Neural cell (in vitro differentiated cells): ENCODE results near the gene SLC43A1. TPM values are rescaled to one million over a fixed set of nuclear protein-coding genes. Genes with fewer than 3 reads are reported as not detected.

Experiments used
- H2AFZ ChIP-seq: fragments of 200-600, 300-800 bp; sonication (generic), shearing (Covaris generic); 2 replicates; pipeline ENCODE4 v1.6.0; 2014; ENCODE audit warnings: low read depth, mild to moderate bottlenecking, antibody characterized with exemption, low read length, moderate library complexity
- H3F3A ChIP-seq: fragments of 200-600 bp; shearing (Covaris generic); 2 replicates; pipeline ENCODE4 v1.6.1; 2016; ENCODE audit warnings: mild to moderate bottlenecking, moderate library complexity, mixed read lengths, antibody characterized with exemption, low read length; ENCODE audit not compliant: insufficient read depth, poor library complexity, severe bottlenecking
- H3K27ac ChIP-seq: fragments of 200-600, 300-800 bp; sonication (generic), shearing (Covaris generic); 2 replicates; pipeline ENCODE4 v1.5.1; 2014; ENCODE audit warnings: mild to moderate bottlenecking, low read length, moderate library complexity
- H3K27me3 ChIP-seq: fragments of 300-800, 200-600 bp; sonication (generic), shearing (Covaris generic); 2 replicates; pipeline ENCODE4 v1.6.0; 2014; ENCODE audit warnings: mild to moderate bottlenecking, low read depth, low read length, moderate library complexity; ENCODE audit not compliant: insufficient read depth
- H3K36me3 ChIP-seq: fragments of 300-800, 200-600 bp; sonication (generic), shearing (Covaris generic); 2 replicates; pipeline ENCODE4 v1.5.1; 2014; ENCODE audit warnings: mild to moderate bottlenecking, antibody characterized with exemption, low read length, moderate library complexity; ENCODE audit not compliant: insufficient read depth
- H3K4me2 ChIP-seq: fragments of 300-800, 200-600 bp; sonication (generic), shearing (Covaris generic); 2 replicates; pipeline ENCODE4 v1.6.0; 2014; ENCODE audit warnings: mild to moderate bottlenecking, low read length
- H3K4me3 ChIP-seq: fragments of 300-800, 200-600 bp; sonication (generic), shearing (Covaris generic); 2 replicates; pipeline ENCODE4 v1.5.1; 2014; ENCODE audit warnings: mild to moderate bottlenecking, low read length, moderate library complexity
- H3K79me2 ChIP-seq: fragments of 200-600 bp; shearing (Covaris generic); replicated peaks from 2 replicates; pipeline ENCODE4 v1.6.0; 2014; ENCODE audit warnings: mild to moderate bottlenecking, low read length, moderate library complexity; ENCODE audit not compliant: insufficient read depth
- H3K9ac ChIP-seq: fragments of 300-800, 200-600 bp; sonication (generic), shearing (Covaris generic); 2 replicates; pipeline ENCODE4 v1.6.1; 2016; ENCODE audit warnings: mild to moderate bottlenecking, low read length, mixed read lengths
- H3K9me2 ChIP-seq: fragments of 200-600 bp; shearing (Covaris generic); 2 replicates; pipeline ENCODE4 v1.6.1; 2016; ENCODE audit warnings: mild to moderate bottlenecking, low read length, mixed read lengths; ENCODE audit not compliant: insufficient read depth
- H3K9me3 ChIP-seq: fragments of 200-600, 300-800 bp; sonication (generic), shearing (Covaris generic); 2 replicates; pipeline ENCODE4 v1.6.1; 2016; ENCODE audit warnings: mild to moderate bottlenecking, mixed run types, low read length, moderate library complexity, mixed read lengths
- H4K20me1 ChIP-seq: fragments of 200-600 bp; shearing (Covaris generic); 2 replicates; pipeline ENCODE4 v1.6.1; 2016; ENCODE audit warnings: mild to moderate bottlenecking, mixed run types; ENCODE audit not compliant: insufficient read depth
- CTCF ChIP-seq: fragments of 450-650 bp; IDR thresholded peaks from 2 replicates; pipeline ENCODE4 v1.5.1; 2014; ENCODE audit warnings: antibody characterized with exemption, mild to moderate bottlenecking, moderate library complexity; ENCODE audit not compliant: poor library complexity, severe bottlenecking
- EP300 ChIP-seq: fragments of 450-650 bp; conservative IDR thresholded peaks from 2 replicates; pipeline ENCODE4 v1.6.1; 2014; ENCODE audit warnings: antibody characterized with exemption, mild to moderate bottlenecking, moderate library complexity; ENCODE audit not compliant: poor library complexity, severe bottlenecking
- EZH2 ChIP-seq: fragments of 200-600, 300-800 bp; shearing (Covaris generic), sonication (generic); IDR thresholded peaks from 2 replicates; pipeline ENCODE4 v1.6.1; 2014; ENCODE audit warnings: antibody characterized with exemption, low read length, borderline replicate concordance, mild to moderate bottlenecking; ENCODE audit not compliant: insufficient read depth, poor library complexity, severe bottlenecking
- MXI1 ChIP-seq: fragments of 450-650 bp; conservative IDR thresholded peaks from 2 replicates; pipeline ENCODE4 v1.6.1; 2014; ENCODE audit warnings: antibody characterized with exemption, mild to moderate bottlenecking; ENCODE audit not compliant: poor library complexity, severe bottlenecking
- POLR2AphosphoS5 ChIP-seq: IDR thresholded peaks from 2 replicates; pipeline ENCODE4 v1.6.1; 2012
- RAD21 ChIP-seq: fragments of 450-650 bp; conservative IDR thresholded peaks from 2 replicates; pipeline ENCODE4 v1.6.1; 2014; ENCODE audit warnings: antibody characterized with exemption, mild to moderate bottlenecking, moderate library complexity
- REST ChIP-seq: IDR thresholded peaks from 2 replicates; pipeline ENCODE4 v1.6.1; 2012; ENCODE audit warnings: borderline replicate concordance
- SMC3 ChIP-seq: fragments of 450-650 bp; conservative IDR thresholded peaks from 2 replicates; pipeline ENCODE4 v1.6.1; 2014; ENCODE audit warnings: antibody characterized with exemption, mild to moderate bottlenecking, moderate library complexity; ENCODE audit not compliant: poor library complexity
- TAF1 ChIP-seq: IDR thresholded peaks from 2 replicates; pipeline ENCODE4 v1.6.1; 2012; ENCODE audit warnings: low read depth
- polyA plus RNA-seq: library from polyadenylated mRNA; depleted of rRNA; stranded (reverse); fragments of >200 nt; gene quantifications from 2 replicates; pipeline ENCODE4 v1.2.3, GENCODE V29; 2014

SLC43A1 gene
- polyA plus RNA-seq, 1 donor from 2014 or later, result 3.3 TPM

- H3K4me2 ChIP-seq, result no peak overlapping the region
- H3K9ac ChIP-seq, result no peak overlapping the region
- H3K27ac ChIP-seq, result no peak overlapping the region
Measured at GRCh38 chr11:57500515-57500914, 15.0 kb downstream of the SLC43A1 start.

GRCh38 chr11:57499983-57500461 lies 15.5 kb downstream of the SLC43A1 start:
- no peak for TF ChIP-seq EP300
- TF ChIP-seq RAD21, result no peak
- TF ChIP-seq CTCF, result no peak
- no peak for TF ChIP-seq REST
- no peak for TF ChIP-seq POLR2AphosphoS5
- H3K4me3 ChIP-seq, result peak overlapping the region; percentile 56
- no peak overlapping the region for H3K9ac ChIP-seq
- no peaks in the 10 kb centered on the region for H3K9me2 ChIP-seq
- no peaks in the 10 kb centered on the region for H3K79me2 ChIP-seq
- no peak overlapping the region for H2AFZ ChIP-seq
- H3K36me3 ChIP-seq, result no peaks in the 10 kb centered on the region
- no peaks in the 10 kb centered on the region for H3K9me3 ChIP-seq
- H3F3A ChIP-seq, result no peaks in the 10 kb centered on the region
- no peaks in the 10 kb centered on the region for H4K20me1 ChIP-seq
- no peak overlapping the region for H3K27ac ChIP-seq
- no peaks in the 10 kb centered on the region for H3K27me3 ChIP-seq
- H3K4me2 ChIP-seq, result no peak overlapping the region

More at GRCh38 chr11:57500515-57500914, 15.0 kb downstream of the SLC43A1 start:
- Histone ChIP-seq H3K36me3 (no peaks in the 10 kb centered on the region), H3K4me3 (no peak overlapping the region), H2AFZ (no peak overlapping the region), H3K9me3 (no peaks in the 10 kb centered on the region), H3K9me2 (no peaks in the 10 kb centered on the region), H4K20me1 (no peaks in the 10 kb centered on the region), H3F3A (no peaks in the 10 kb centered on the region), H3K27me3 (no peaks in the 10 kb centered on the region), H3K79me2 (no peaks in the 10 kb centered on the region)
- TF ChIP-seq POLR2AphosphoS5 (no peak), TAF1 (no peak), REST (no peak), SMC3 (no peak), MXI1 (no peak), EP300 (no peak), CTCF (no peak), RAD21 (no peak), EZH2 (no peak)
